HG02885 (cell line): Measurements from ENCODE around the gene KAT6B.
"Not testable (repeated sequence)": the region's sequence is repeated elsewhere in the genome, so short reads cannot be mapped to it uniquely, and the experiment has no call there.

Experiments
- ATAC-seq: cut with Tn5 transposase; IDR thresholded peaks from one replicate; pipeline ENCODE4 v1.9.1; 2021; ENCODE audit warnings: mild to moderate bottlenecking; ENCODE audit not compliant: unreplicated experiment, poor library complexity

The KAT6B gene

GRCh38 chr10:74883428-74883827, 57.0 kb downstream of the KAT6B start:
- ATAC-seq, result no peak

DNA sequence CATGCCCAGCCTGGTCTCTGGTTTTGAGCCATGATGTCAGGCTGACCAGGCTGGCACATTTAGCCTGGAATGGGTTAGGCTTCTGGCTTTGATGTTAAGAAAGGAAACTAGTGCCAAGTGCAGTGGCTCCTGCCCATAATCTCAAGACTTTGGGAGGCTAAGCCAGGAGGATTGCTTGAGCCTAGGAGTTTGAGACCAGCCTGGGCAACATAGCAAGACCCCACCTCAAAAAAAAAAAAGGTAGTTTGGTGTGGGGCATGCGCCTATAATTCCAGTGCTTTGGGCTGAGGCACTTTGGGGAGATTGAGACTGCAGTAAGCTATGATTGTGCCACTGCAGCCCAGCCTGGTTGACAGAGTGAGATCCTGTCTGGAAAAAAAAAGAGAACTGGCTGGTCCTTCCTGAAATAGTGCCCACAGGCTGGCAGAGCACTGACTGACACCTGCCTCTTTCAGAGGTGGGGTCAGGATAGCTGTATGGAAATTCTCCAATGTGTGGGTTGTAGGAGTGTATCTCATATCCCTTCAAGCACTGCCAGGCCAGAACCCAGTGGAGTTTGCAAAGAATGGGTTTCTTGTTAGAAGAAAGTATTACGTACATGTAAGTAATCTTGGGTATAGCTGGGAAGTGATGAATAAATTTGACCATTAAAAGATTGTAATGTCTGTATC, 61.3 kb downstream of the KAT6B start:
- no peak for ATAC-seq

- ATAC-seq, result no peak
Observed at GRCh38 chr10:74888962-74889661, 62.7 kb downstream of the KAT6B start.

GRCh38 chr10:74889662-74889998, 63.2 kb downstream of the KAT6B start:
- ATAC-seq, result no peak

GRCh38 chr10:74890460-74890859, 64.1 kb downstream of the KAT6B start:
- ATAC-seq, result no peak

GRCh38 chr10:74891053-74891452, 64.7 kb downstream of the KAT6B start:
- ATAC-seq, result no peak

GRCh38 chr10:74892839-74893238, 66.4 kb downstream of the KAT6B start:
- ATAC-seq, result no peak

GRCh38 chr10:74893329-74893728, 66.9 kb downstream of the KAT6B start:
- ATAC-seq, result not testable (repeated sequence)

- no peak for ATAC-seq
Observed at GRCh38 chr10:74896788-74897527, 70.6 kb downstream of the KAT6B start.

DNA sequence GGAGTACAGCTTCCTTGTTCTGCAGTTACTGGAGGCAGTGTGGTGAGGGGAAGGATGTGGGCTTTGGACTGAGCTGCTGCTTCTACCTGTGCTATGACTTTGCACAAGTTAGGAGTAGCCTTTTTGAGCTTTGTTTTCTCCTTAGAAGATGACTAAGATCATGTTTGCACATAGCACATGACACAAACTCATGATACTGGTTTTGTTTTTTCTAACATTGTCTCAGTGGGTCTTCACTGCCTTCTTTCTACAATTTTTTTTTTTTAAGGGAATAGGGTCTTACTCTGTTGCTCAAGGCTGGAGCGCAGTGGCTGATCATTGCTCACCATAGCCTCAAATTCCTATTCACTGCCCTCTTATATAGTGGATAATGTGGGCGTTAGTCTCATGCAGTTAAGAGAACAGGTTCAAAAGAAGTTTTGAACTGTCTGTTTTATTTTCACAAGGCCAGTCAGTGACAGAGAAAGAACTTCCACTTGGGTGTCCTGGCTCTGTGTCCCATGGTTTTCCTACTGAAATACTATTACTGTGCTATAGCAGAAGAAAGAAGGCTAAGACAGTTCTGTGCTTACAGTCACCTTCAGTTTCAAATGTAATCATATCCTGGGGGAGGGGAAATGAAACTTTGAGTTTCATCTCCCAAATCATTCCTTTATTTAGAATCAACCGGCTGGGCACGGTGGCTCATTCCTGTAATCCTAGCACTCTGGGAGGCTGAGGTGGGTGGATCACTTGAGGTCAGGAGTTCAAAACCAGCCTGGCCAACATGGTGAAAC, 72.0 kb downstream of the KAT6B start:
- ATAC-seq, result peak; percentile 80

GRCh38 chr10:74900297-74900696, 73.9 kb downstream of the KAT6B start:
- peak; percentile 65 for ATAC-seq

GRCh38 chr10:74901301-74901700, 74.9 kb downstream of the KAT6B start:
- no peak for ATAC-seq

GRCh38 chr10:74901867-74902450, 75.6 kb downstream of the KAT6B start:
- ATAC-seq, result no peak

- ATAC-seq, result no peak
Observed at GRCh38 chr10:74903491-74903890, 77.1 kb downstream of the KAT6B start.

- no peak for ATAC-seq
Observed at GRCh38 chr10:74906611-74907198, 80.3 kb downstream of the KAT6B start.

GRCh38 chr10:74909670-74910069, 83.3 kb downstream of the KAT6B start:
- no peak for ATAC-seq

- ATAC-seq, result no peak
Observed at GRCh38 chr10:74910241-74910975, 84.0 kb downstream of the KAT6B start.

DNA sequence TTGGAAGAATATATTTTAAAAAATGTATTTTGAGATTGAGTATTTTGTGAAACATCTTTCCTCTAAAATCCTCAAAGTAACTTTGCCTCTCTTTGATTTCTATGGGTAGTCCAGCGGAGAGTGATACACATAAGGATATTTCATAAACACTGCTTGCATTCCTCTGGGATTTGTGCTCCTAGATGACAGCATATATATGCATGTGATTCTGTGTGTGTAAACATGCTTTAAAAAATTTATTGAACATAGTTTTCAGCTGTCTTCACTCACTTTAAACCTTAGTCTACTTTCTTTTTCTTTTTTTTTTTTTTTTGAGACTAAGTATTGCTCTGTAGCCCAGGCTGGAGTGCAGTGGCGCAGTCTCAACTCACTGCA, 84.6 kb downstream of the KAT6B start:
- no peak for ATAC-seq

DNA sequence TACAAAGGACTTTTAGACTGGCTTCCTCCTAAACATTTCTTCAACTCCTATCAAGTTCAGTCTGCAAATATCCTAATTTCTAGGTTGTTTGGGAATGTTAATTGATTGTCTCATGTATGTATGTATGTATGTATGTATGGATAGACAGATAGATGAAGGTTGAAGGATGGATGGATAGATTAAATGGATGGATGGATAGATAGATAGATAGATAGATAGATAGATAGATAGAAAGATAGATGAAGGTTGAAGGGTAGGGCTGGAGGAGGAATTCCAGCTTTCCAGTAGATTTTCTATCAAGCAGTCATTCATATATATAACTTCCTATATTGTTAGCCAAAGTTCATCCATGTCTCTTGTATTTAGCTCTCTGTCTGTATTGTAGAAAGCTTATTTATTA, 85.8 kb downstream of the KAT6B start:
- no peak for ATAC-seq
